Stomach (tissue), 9 donors: ENCODE data around the gene TRIOBP. TPM values are rescaled to one million over a fixed set of nuclear protein-coding genes. Genes with fewer than 3 reads are reported as not detected.
A peak's percentile ranks its signal among the peaks of the same experiment; 100 is the strongest.

Experiments used
- DNase-seq, 2 donors: peaks; one replicate each; pipeline versions ENCODE4 v3.0.0 to v3.0.0-alpha.2; 2013 to 2019
- H3K27ac ChIP-seq, 5 donors: fragments of 200-600 bp in 4 of 5; sonication (generic) in 4 of 5; one replicate each; pipeline ENCODE4 v1.5.1; 2013 to 2019; ENCODE audit warnings: mild to moderate bottlenecking in 1 of 5, moderate library complexity in 1 of 5
- H3K27me3 ChIP-seq, 3 donors: fragments of 200-600 bp; sonication (generic); one replicate each; pipeline ENCODE4 v1.5.1; 2017 to 2019; ENCODE audit warnings: mixed run types in 1 of 3
- H3K36me3 ChIP-seq, 4 donors: fragments of 200-600 bp; sonication (generic); 1 replicate in 3 of 4; 2 replicates in 1 of 4; pipeline ENCODE4 v1.5.1; 2016 to 2019
- H3K4me1 ChIP-seq, 4 donors: fragments of 200-600 bp; sonication (generic); one replicate each; pipeline ENCODE4 v1.5.1; 2016 to 2019
- H3K4me3 ChIP-seq, 4 donors: fragments of 200-600 bp; sonication (generic) in 3 of 4; one replicate each; pipeline ENCODE4 v1.5.1; 2016 to 2019; ENCODE audit warnings: mild to moderate bottlenecking in 1 of 4
- H3K9me3 ChIP-seq, 4 donors: fragments of 200-600 bp; sonication (generic); one replicate each; pipeline ENCODE4 v1.5.1; 2016 to 2019
- CTCF ChIP-seq, 7 experiments: fragments of 450-650 bp in 4 of 7; fragments of 200-600 bp in 3 of 7; sonication (generic) in 3 of 7; IDR thresholded peaks; one replicate each; pipeline ENCODE4 v1.5.1; 2016 to 2019; ENCODE audit warnings: antibody characterized with exemption in 7 of 7, control low read depth in 2 of 7, mild to moderate bottlenecking in 1 of 7
- EP300 ChIP-seq: sonication (generic); formaldehyde crosslinking; IDR thresholded peaks from one replicate; pipeline ENCODE4 v1.6.1; 2017; ENCODE audit warnings: antibody characterized with exemption
- POLR2A ChIP-seq, 4 donors: fragments of 450-650 bp; IDR thresholded peaks; one replicate each; pipeline ENCODE4 v1.6.1; 2016; ENCODE audit warnings: antibody characterized with exemption in 4 of 4, control low read depth in 2 of 4, mild to moderate bottlenecking in 1 of 4, moderate library complexity in 1 of 4
- POLR2AphosphoS5 ChIP-seq, 3 donors: sonication (generic); formaldehyde crosslinking; IDR thresholded peaks; one replicate each; pipeline ENCODE4 v1.6.1; 2016; ENCODE audit warnings: antibody characterized with exemption in 3 of 3
- WGBS, 5 donors: extraction: QIAGEN DNeasy Blood & Tissue Kit in 3 of 5; methylation state at CpG; one replicate each; pipeline versions ENCODE4 v1.1.5 to v1.1.7; 2013 to 2018; 5-methylcytosine and 5-hydroxymethylcytosine counted together
- intact Hi-C: fragments of 100-400 bp; cut with DNase I; formaldehyde crosslinking; loops from one replicate; pipeline ENCODE4 v1.15.1; 2023; ENCODE audit warnings: low total_unique reads
- polyA plus RNA-seq, 3 donors: library from polyadenylated mRNA; stranded (reverse); fragments of 200-250 nt; gene quantifications; one replicate each; pipeline ENCODE4 v1.2.3, GENCODE V29; 2013
- total RNA-seq, 5 donors: library from RNA; depleted of rRNA; stranded (reverse); fragments of >200 nt; gene quantifications; one replicate each; pipeline versions ENCODE4 v1.1.0 to v1.2.3, GENCODE V29; 2014 to 2016
- donor health status: healthy with polysubstance abuse.
- donor health status: Bipolar disorder and iron deficiency.
- donor health status: healthy.

Gene TRIOBP
- total and polyA plus RNA-seq, 8 donors = 30.6 to 355 (median 86.1) TPM

GRCh38 chr22:37663521-37664140 is 33.2 kb upstream of the TRIOBP start:
- peaks cover 24 to 67% (median 33%) of the 10 kb centered on the region in 4 donors for H3K4me1 ChIP-seq
- no peak for DNase-seq
- H3K27ac ChIP-seq = peak overlapping the region in 4 of 5 donors; percentile 66 to 88 (median 82)
- no peaks in the 10 kb centered on the region for H3K9me3 ChIP-seq
- WGBS, 5 donors = 65 to 77% (median 71%) methylated on average over 15 to 16 of the region's 16 CpGs
- no peaks in the 10 kb centered on the region for H3K27me3 ChIP-seq
- intact Hi-C loops = no loop called here
- TF ChIP-seq POLR2A (IDR thresholded peaks at IDR 0.05) = no peak
- H3K4me3 ChIP-seq = no peak overlapping the region
- peaks cover 8 to 19% (median 17%) of the 10 kb centered on the region in 4 donors for H3K36me3 ChIP-seq

- no peak for TF ChIP-seq POLR2A (IDR thresholded peaks at IDR 0.05)
- no peak for TF ChIP-seq POLR2AphosphoS5 (IDR thresholded peaks at IDR 0.05)
- TF ChIP-seq CTCF (IDR thresholded peaks at IDR 0.05) = no peak
- no peak for TF ChIP-seq EP300
- H3K27me3 ChIP-seq = no peaks in the 10 kb centered on the region
- H3K36me3 ChIP-seq = peaks cover 8 to 19% (median 17%) of the 10 kb centered on the region in 4 donors
- H3K4me1 ChIP-seq = peaks cover 21 to 63% (median 32%) of the 10 kb centered on the region in 4 donors
- H3K9me3 ChIP-seq = no peaks in the 10 kb centered on the region
- intact Hi-C loops = no loop called here
- no peak for DNase-seq
- H3K27ac ChIP-seq = peak overlapping the region in 4 of 5 donors; percentile 4 to 88 (median 50)
- H3K4me3 ChIP-seq = no peak overlapping the region
- 69 to 78% (median 72%) methylated on average over 16 of the region's 16 CpGs for WGBS, 5 donors
Measured at GRCh38 chr22:37664249-37665101, 32.4 kb upstream of the TRIOBP start.

- no peak overlapping the region for H3K4me3 ChIP-seq
- intact Hi-C loops = no loop called here
- peaks cover 10 to 53% (median 21%) of the 10 kb centered on the region in 4 donors for H3K4me1 ChIP-seq
- peak overlapping the region in 1 of 5 donors; percentile 88 for H3K27ac ChIP-seq
- H3K9me3 ChIP-seq = no peaks in the 10 kb centered on the region
- H3K36me3 ChIP-seq = peaks cover 8 to 19% (median 17%) of the 10 kb centered on the region in 4 donors
- DNase-seq = no peak
- H3K27me3 ChIP-seq = no peaks in the 10 kb centered on the region
- TF ChIP-seq POLR2A (IDR thresholded peaks at IDR 0.05) (no peak), POLR2AphosphoS5 (IDR thresholded peaks at IDR 0.05) (no peak), EP300 (no peak), CTCF (IDR thresholded peaks at IDR 0.05) (no peak)
- WGBS, 5 donors = 93 to 95% (median 94%) methylated on average over 23 to 24 of the region's 24 CpGs
Measured at GRCh38 chr22:37665487-37665886, 31.4 kb upstream of the TRIOBP start.

- Histone ChIP-seq H3K9me3 (no peaks in the 10 kb centered on the region), H3K27me3 (no peaks in the 10 kb centered on the region), H3K4me3 (no peak overlapping the region), H3K27ac (peak overlapping the region in 2 of 5 donors; percentile 0 to 46), H3K36me3 (peaks cover 8 to 19% (median 17%) of the 10 kb centered on the region in 4 donors), H3K4me1 (peaks cover 8 to 39% (median 25%) of the 10 kb centered on the region in 4 donors)
- TF ChIP-seq CTCF (IDR thresholded peaks at IDR 0.05) (no peak), POLR2AphosphoS5 (IDR thresholded peaks at IDR 0.05) (peak in 2 of 3 donors; percentile 13 to 60)
- DNase-seq = no peak
- intact Hi-C loops = no loop called here
- WGBS, 5 donors = 48 to 75% (median 56%) methylated on average over 6 of the region's 6 CpGs
Measured at GRCh38 chr22:37669586-37669985, 27.3 kb upstream of the TRIOBP start.
